ENCODE data around the gene TOM1.

DNA sequence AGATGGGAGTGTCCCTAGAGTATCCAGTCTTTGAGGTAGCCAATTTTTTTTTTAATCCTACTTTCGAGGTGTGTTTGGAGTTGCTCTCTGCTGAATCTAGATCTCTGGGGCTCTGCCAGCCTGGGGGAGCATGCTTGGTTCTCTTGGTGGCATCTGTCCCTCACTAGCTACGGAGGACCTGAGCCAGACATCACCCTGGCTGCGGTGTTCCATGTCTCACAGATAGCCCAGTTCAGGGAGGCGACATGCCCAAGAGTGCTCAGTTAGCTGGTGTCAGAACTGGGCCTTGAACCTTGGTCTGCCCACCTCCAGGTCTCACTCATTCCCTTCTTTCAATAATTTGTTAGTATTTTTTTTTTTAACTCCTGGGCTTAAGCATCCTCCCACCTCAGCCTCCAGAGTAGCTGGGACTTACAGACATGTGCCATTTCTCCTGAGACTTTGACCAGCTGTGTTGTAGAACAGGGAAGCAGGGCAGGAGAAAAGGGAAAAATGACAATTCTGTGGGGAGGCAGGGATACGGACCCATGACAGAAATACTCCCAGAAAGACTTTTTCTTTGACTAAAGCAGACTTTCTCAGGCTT is 81.8 kb downstream of the TOM1 start:
- TF ChIP-seq, protein P1, sequence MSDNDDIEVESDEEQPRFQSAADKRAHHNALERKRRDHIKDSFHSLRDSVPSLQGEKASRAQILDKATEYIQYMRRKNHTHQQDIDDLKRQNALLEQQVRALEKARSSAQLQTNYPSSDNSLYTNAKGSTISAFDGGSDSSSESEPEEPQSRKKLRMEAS (IDR thresholded peaks at IDR 0.05; ENCODE audit: low read depth), result no peak
- no peak for TF ChIP-seq CTCF (IDR thresholded peaks at IDR 0.05)
- no peak for TF ChIP-seq SIN3A (IDR thresholded peaks at IDR 0.05; ENCODE audit: borderline replicate concordance, low read depth, low read length)
- no peak for TF ChIP-seq FOXJ3 (CRISPR knock-in tag; IDR thresholded peaks at IDR 0.05)
- no peak for TF ChIP-seq POLR2AphosphoS5 (IDR thresholded peaks at IDR 0.05; ENCODE audit: low read depth, low read length)
- TF ChIP-seq YY1 (IDR thresholded peaks at IDR 0.05; ENCODE audit: low read depth), result no peak
- TF ChIP-seq RCOR1 (IDR thresholded peaks at IDR 0.05; ENCODE audit: low read length), result no peak
- no peak for TF ChIP-seq TAF1 (IDR thresholded peaks at IDR 0.05; ENCODE audit: borderline replicate concordance, low read depth, low read length)
- TF ChIP-seq ZBTB33 (IDR thresholded peaks at IDR 0.05; ENCODE audit: borderline replicate concordance, low read depth), result no peak
- no peak for TF ChIP-seq EZH2phosphoT487 (IDR thresholded peaks at IDR 0.05; ENCODE audit: borderline replicate concordance, low read depth)
- no peak for TF ChIP-seq GATA2 (CRISPR knock-in tag; IDR thresholded peaks at IDR 0.05)
- TF ChIP-seq TEAD4 (IDR thresholded peaks at IDR 0.05; ENCODE audit: borderline replicate concordance, insufficient read depth), result no peak
- no peak for TF ChIP-seq SMC3 (IDR thresholded peaks at IDR 0.05; ENCODE audit: low read depth, low read length)
- TF ChIP-seq, protein P2, sequence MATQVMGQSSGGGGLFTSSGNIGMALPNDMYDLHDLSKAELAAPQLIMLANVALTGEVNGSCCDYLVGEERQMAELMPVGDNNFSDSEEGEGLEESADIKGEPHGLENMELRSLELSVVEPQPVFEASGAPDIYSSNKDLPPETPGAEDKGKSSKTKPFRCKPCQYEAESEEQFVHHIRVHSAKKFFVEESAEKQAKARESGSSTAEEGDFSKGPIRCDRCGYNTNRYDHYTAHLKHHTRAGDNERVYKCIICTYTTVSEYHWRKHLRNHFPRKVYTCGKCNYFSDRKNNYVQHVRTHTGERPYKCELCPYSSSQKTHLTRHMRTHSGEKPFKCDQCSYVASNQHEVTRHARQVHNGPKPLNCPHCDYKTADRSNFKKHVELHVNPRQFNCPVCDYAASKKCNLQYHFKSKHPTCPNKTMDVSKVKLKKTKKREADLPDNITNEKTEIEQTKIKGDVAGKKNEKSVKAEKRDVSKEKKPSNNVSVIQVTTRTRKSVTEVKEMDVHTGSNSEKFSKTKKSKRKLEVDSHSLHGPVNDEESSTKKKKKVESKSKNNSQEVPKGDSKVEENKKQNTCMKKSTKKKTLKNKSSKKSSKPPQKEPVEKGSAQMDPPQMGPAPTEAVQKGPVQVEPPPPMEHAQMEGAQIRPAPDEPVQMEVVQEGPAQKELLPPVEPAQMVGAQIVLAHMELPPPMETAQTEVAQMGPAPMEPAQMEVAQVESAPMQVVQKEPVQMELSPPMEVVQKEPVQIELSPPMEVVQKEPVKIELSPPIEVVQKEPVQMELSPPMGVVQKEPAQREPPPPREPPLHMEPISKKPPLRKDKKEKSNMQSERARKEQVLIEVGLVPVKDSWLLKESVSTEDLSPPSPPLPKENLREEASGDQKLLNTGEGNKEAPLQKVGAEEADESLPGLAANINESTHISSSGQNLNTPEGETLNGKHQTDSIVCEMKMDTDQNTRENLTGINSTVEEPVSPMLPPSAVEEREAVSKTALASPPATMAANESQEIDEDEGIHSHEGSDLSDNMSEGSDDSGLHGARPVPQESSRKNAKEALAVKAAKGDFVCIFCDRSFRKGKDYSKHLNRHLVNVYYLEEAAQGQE (IDR thresholded peaks at IDR 0.05; ENCODE audit: low read depth, low read length), result no peak

Measured in SK-N-SH (cell line).